NCI-H1694 (cell line): ENCODE results near the gene LOXL1.
"Not testable (repeated sequence)": the region's sequence is repeated elsewhere in the genome, so short reads cannot be mapped to it uniquely, and the experiment has no call there.

ENCODE experiments used
- DNase-seq: peaks from one replicate; lab custom pipeline; 2025; lab: John Stamatoyannopoulos, UW

The LOXL1 gene

GRCh38 chr15:73954188-73955145, 28.2 kb downstream of the LOXL1 start:
- no peak for DNase-seq

- DNase-seq: no peak
These were observed 29.1 kb downstream of the LOXL1 start for GRCh38 chr15:73955326-73955725.

GRCh38 chr15:73955861-73956742, 29.8 kb downstream of the LOXL1 start:
- no peak for DNase-seq

GRCh38 chr15:73956743-73957135, 30.5 kb downstream of the LOXL1 start:
- DNase-seq: no peak

- no peak for DNase-seq
These were observed 31.0 kb downstream of the LOXL1 start for GRCh38 chr15:73957276-73957675.

- DNase-seq: no peak
These were observed 31.5 kb downstream of the LOXL1 start for GRCh38 chr15:73957785-73958184.

GRCh38 chr15:73959012-73959581, 32.8 kb downstream of the LOXL1 start:
- DNase-seq: peak; percentile 22

GRCh38 chr15:73959801-73960200, 33.5 kb downstream of the LOXL1 start:
- no peak for DNase-seq

GRCh38 chr15:73960472-73961070, 34.3 kb downstream of the LOXL1 start:
- not testable (repeated sequence) for DNase-seq

- DNase-seq: no peak
These were observed 36.2 kb downstream of the LOXL1 start for GRCh38 chr15:73962433-73962832.

GRCh38 chr15:73964736-73965093, 38.5 kb downstream of the LOXL1 start:
- DNase-seq: peak; percentile 67

- no peak for DNase-seq
These were observed 39.0 kb downstream of the LOXL1 start for GRCh38 chr15:73965094-73965757.

- no peak for DNase-seq
These were observed 39.5 kb downstream of the LOXL1 start for GRCh38 chr15:73965758-73966113.

GRCh38 chr15:73968461-73968860, 42.2 kb downstream of the LOXL1 start:
- DNase-seq: no peak

GRCh38 chr15:73969151-73969759, 43.0 kb downstream of the LOXL1 start:
- no peak for DNase-seq

GRCh38 chr15:73972984-73973682, 46.9 kb downstream of the LOXL1 start:
- peak; percentile 71 for DNase-seq

GRCh38 chr15:73973683-73974200, 47.5 kb downstream of the LOXL1 start:
- DNase-seq: not testable (repeated sequence)

- not testable (repeated sequence) for DNase-seq
These were observed 49.3 kb downstream of the LOXL1 start for GRCh38 chr15:73975440-73976125.

- no peak for DNase-seq
These were observed 52.6 kb downstream of the LOXL1 start for GRCh38 chr15:73978896-73979295.

- DNase-seq: no peak
These were observed 53.4 kb downstream of the LOXL1 start for GRCh38 chr15:73979636-73980035.
